Activated naive CD8-positive, alpha-beta T cell treated with anti-CD3 and anti-CD28 coated beads, Interleukin-2, amount 50 U/mL, for 24 hours (primary cell): ENCODE measurements around the gene TCERG1.

Source experiments
- ATAC-seq: fragments of 150-1000 bp; cut with Tn5 transposase; one replicate; pipeline ENCODE4 v1.10.0; 2021
- DNase-seq: peaks from one replicate; pipeline ENCODE4 v3.0.0; 2021
- H3K27ac Mint-ChIP-seq: one replicate; pipeline ENCODE4 v1.8.0; 2021; ENCODE audit warnings: mild to moderate bottlenecking, mixed read lengths
- H3K27me3 Mint-ChIP-seq: one replicate; pipeline ENCODE4 v1.8.0; 2021; ENCODE audit warnings: mixed read lengths
- H3K36me3 Mint-ChIP-seq: one replicate; pipeline ENCODE4 v1.8.0; 2021; ENCODE audit warnings: low read depth, mixed read lengths
- H3K4me1 Mint-ChIP-seq: one replicate; pipeline ENCODE4 v1.8.0; 2021; ENCODE audit warnings: mixed read lengths
- H3K4me3 Mint-ChIP-seq: one replicate; pipeline ENCODE4 v1.8.0; 2021; ENCODE audit warnings: mild to moderate bottlenecking, moderate library complexity, mixed read lengths
- H3K9me3 Mint-ChIP-seq: one replicate; pipeline ENCODE4 v1.8.0; 2021; ENCODE audit warnings: mixed read lengths

Gene TCERG1

DNA sequence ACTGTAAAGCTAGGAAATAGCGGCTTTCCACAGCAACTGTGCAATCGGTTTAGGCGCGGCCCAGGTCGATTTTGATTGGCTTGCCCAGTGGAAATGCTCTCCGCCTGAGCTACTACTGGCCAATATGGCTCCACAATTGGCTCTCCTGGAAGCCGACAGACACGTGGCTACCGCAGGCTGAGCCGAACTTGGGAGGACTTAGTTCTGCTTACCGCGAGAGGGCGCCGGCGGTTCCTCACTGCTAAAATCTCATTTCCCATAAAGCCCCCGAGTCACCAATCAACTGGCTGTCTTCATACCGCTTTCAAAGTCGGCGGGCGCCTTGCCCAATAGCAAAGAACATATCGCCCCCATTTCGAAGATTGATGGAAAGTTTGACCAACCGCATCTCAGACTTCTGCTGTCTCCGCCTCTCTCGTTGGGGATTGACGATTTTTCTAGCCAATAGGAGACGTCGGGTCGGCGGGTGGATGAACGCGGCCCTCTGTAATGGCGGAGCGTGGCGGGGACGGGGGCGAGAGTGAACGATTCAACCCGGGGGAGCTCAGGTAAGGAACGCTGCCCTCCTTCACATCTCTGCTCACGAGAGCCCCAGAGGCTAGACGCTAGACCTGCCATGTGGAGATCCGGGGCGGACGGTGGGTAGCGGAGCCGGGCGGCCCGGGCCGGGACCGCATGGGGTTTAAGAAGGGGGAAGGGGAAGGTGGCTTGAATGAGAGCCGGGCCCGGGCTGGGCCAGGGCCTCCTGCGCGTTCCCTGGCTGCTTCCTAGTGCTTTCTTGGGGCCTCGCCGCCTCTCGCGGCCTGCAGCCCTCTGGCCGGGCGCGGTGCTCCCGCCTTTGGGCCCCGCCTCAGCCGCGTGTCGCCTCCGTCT lies at the start of gene TCERG1:
TSS of gene TCERG1 (plus strand) at position 473 of the 873 bp plus-strand sequence. CDS start at position 490, 17 bp downstream.
- Mint-ChIP-seq H3K4me3 (peak within 1 kb of the TSS; percentile 97), H3K27me3 (peaks cover 3% of the 10 kb centered on the region), H3K36me3 (peaks cover 26% of the 10 kb centered on the region), H3K9me3 (no peaks in the 10 kb centered on the region), H3K4me1 (peaks cover 44% of the 10 kb centered on the region), H3K27ac (peak within 1 kb of the TSS; percentile 99)
- DNase-seq (peak; percentile 96), ATAC-seq (peak; percentile 93)

DNA sequence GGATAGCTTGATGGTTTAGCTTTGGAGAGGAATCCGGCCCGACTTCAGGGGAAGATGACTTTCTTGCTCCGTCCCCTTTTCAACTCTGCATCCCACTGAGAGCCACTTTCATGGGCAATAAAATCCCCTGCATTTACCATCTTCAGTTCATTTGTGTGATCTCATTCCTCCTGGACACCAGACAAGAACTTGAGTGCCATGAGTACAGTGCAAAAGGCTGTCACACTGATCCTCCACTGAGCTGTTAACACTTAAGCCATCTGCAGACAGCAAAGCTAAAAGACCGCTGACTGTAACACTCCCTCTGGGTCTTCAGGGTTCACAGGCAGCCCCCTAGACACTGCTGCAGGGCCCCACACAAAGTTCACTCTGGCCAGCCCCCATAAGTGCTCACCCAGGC lies 48.3 kb upstream of the TCERG1 start:
- no peaks in the 10 kb centered on the region for H3K36me3 Mint-ChIP-seq
- no peak overlapping the region for H3K4me3 Mint-ChIP-seq
- H3K9me3 Mint-ChIP-seq = no peaks in the 10 kb centered on the region
- H3K27me3 Mint-ChIP-seq = peaks cover 24% of the 10 kb centered on the region
- ATAC-seq = no peak
- no peak for DNase-seq
- no peak overlapping the region for H3K27ac Mint-ChIP-seq
- H3K4me1 Mint-ChIP-seq = no peaks in the 10 kb centered on the region

DNA sequence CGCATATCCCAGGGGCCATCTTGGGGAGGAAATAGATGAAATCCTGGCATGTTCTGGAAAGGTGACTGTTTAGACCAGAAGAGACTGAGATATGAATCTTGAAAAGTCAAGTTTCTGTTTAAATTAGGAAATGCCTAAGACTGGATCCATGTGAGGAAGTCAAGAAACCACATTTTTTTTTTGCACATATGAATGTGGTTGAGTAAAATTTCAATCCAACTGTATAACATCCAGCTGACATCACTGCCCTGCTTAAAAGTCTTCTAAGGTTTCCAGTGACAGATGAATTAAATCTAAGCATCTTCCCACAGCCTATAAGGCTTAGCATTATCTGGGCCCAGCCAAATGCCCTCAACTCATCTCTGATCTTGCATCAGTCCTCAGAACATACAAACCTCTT lies 47.7 kb upstream of the TCERG1 start:
- peaks cover 20% of the 10 kb centered on the region for H3K27me3 Mint-ChIP-seq
- H3K4me1 Mint-ChIP-seq = no peaks in the 10 kb centered on the region
- no peak overlapping the region for H3K4me3 Mint-ChIP-seq
- no peaks in the 10 kb centered on the region for H3K9me3 Mint-ChIP-seq
- no peak overlapping the region for H3K27ac Mint-ChIP-seq
- DNase-seq (no peak), ATAC-seq (no peak)
- no peaks in the 10 kb centered on the region for H3K36me3 Mint-ChIP-seq

DNA sequence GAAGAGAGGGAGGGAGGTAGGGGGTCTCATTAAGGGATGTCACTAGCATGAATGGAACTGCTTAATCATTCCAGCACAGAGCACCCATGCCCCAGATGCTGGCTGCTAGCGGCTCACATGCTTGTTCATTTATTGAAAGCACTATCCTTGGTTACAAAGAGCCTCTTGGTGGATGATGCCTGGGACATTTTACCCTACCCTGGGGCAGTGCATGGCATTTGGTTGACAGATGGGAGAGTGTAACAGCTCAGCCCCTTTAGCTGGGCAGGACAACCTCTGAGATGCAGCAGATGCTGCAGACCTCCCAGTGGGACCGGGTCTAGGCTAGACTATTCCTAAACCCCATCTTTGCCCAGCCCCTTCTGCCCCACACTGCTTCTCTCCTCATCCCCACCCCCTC lies 46.9 kb upstream of the TCERG1 start:
- no peaks in the 10 kb centered on the region for H3K9me3 Mint-ChIP-seq
- ATAC-seq = no peak
- H3K4me3 Mint-ChIP-seq = no peak overlapping the region
- no peak for DNase-seq
- no peaks in the 10 kb centered on the region for H3K4me1 Mint-ChIP-seq
- no peak overlapping the region for H3K27ac Mint-ChIP-seq
- peaks cover 17% of the 10 kb centered on the region for H3K27me3 Mint-ChIP-seq
- H3K36me3 Mint-ChIP-seq = no peaks in the 10 kb centered on the region

DNA sequence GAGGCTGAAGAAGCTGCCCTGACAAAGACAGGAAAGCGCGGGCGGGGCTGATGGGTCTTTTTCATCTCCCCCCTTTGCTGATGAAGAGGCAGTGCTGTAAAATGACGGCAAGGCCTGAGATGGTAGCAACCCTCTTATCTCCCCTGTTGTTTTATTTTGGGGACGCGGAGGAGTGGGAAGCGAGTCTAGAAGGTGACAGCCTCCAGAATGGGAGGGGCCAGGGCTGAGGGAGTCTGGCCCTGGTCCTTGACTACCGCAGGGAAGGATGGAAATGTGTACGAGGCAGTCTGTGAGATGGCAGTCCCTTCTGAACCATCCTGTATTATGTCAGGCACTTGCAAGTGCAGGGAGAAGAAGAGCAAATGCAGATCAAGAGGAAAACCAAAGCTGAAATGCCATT lies 46.1 kb upstream of the TCERG1 start:
- H3K27ac Mint-ChIP-seq = no peak overlapping the region
- no peaks in the 10 kb centered on the region for H3K4me1 Mint-ChIP-seq
- H3K9me3 Mint-ChIP-seq = no peaks in the 10 kb centered on the region
- no peaks in the 10 kb centered on the region for H3K36me3 Mint-ChIP-seq
- H3K4me3 Mint-ChIP-seq = no peak overlapping the region
- DNase-seq (no peak), ATAC-seq (no peak)
- peaks cover 17% of the 10 kb centered on the region for H3K27me3 Mint-ChIP-seq

DNA sequence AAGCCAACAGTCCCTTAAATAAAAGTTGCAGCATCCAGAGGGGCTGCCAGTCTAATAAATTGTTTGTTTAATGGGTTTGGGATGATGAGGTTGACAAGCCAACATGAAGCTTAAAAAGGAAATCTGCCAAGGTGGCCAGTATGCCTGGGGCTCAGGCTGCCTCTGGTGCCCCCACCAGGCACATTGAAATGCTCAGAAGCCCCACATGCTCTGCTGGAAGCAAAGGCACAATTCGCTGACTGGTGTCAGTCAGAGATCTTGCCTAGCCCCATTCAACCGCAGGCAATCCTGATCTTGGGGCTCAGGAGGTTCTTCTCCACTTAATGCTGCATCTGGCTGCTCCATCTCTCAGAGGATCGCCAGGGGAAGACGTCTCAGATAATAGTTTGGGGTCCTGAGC lies 44.2 kb upstream of the TCERG1 start:
- no peak for ATAC-seq

DNA sequence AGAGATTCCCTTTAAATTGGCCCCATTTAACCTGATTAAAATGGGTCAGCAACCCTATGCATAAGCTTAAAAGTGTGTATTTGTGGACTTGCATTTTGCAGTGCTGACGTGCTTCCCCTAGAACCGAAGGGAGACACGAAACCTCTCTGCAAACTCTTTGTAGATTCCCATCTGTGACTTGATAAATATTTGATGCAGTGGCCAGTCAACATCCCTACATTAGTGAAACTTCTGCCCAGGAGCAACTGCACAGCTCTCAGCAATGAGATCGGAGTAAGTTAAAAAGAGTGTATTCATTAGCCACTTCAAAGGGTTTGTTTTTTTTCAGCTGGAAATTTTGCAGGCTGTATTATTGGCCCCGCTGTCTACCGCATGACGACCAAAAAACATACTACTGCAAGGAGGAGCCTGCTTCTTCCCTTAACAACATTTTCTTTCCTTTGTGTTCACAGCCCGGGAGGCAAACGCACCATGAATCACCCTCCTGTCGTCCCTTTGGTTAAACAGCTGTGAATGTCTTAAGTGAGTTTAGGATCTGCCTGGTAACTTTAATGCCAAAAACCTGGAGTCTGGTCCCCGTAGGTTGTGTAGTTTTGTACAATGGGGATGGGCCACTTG lies 38.0 kb upstream of the TCERG1 start:
- H3K36me3 Mint-ChIP-seq = no peaks in the 10 kb centered on the region
- H3K4me1 Mint-ChIP-seq = no peaks in the 10 kb centered on the region
- DNase-seq = no peak
- ATAC-seq = no peak
- no peaks in the 10 kb centered on the region for H3K27me3 Mint-ChIP-seq
- H3K27ac Mint-ChIP-seq = no peak overlapping the region
- no peak overlapping the region for H3K4me3 Mint-ChIP-seq
- no peaks in the 10 kb centered on the region for H3K9me3 Mint-ChIP-seq

More for the DNA sequence above, 44.2 kb upstream of the TCERG1 start:
- Mint-ChIP-seq H3K27ac (no peak overlapping the region), H3K27me3 (peaks cover 16% of the 10 kb centered on the region), H3K36me3 (no peaks in the 10 kb centered on the region), H3K9me3 (no peaks in the 10 kb centered on the region), H3K4me1 (no peaks in the 10 kb centered on the region), H3K4me3 (no peak overlapping the region)
- DNase-seq = no peak

DNA sequence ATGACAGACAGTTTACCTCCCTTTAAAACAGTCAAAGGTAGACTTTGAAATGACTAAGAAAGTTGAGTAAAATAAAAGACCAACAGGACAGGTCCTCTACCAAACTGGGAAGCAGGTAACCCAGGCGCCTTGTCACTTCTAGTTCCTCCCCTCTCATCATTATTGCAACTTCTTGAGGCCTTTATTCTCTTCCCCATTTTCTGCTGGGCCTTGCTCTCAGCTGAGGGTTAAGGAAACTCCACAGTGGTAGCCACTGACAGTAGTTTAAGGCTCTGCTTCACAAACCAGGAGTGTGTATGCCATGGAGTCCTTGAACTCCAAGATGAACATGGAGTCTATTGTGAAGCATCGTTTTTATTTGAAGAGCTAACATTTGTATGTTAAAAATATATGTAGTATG lies 36.9 kb upstream of the TCERG1 start:
- H3K27me3 Mint-ChIP-seq = peaks cover 4% of the 10 kb centered on the region
- no peak for ATAC-seq
- H3K4me3 Mint-ChIP-seq = no peak overlapping the region
- H3K36me3 Mint-ChIP-seq = no peaks in the 10 kb centered on the region
- H3K4me1 Mint-ChIP-seq = no peaks in the 10 kb centered on the region
- no peak overlapping the region for H3K27ac Mint-ChIP-seq
- DNase-seq = no peak
- no peaks in the 10 kb centered on the region for H3K9me3 Mint-ChIP-seq

DNA sequence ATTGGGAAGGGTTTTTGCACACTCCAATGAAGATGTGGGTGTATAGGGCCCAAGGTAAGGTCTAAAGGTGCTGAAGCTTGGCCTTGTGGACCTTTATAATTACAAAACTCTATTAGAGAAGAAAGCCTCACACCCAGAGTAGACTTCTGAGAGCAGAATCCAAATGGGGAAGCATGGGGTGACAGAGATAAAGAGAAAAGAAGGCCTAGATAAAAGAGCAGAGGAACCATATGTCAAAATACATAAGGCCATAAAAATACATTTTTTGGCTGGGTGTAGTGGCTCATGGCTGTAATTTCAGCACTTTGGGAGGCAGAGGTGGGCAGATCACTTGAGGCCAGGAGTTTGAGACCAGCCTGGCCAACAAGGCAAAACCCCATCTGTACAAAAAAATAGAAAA lies 27.4 kb upstream of the TCERG1 start:
- DNase-seq = no peak
- peaks cover 1% of the 10 kb centered on the region for H3K27me3 Mint-ChIP-seq
- no peaks in the 10 kb centered on the region for H3K4me1 Mint-ChIP-seq
- no peaks in the 10 kb centered on the region for H3K9me3 Mint-ChIP-seq
- no peak overlapping the region for H3K27ac Mint-ChIP-seq
- no peak for ATAC-seq
- no peaks in the 10 kb centered on the region for H3K36me3 Mint-ChIP-seq
- H3K4me3 Mint-ChIP-seq = no peak overlapping the region

DNA sequence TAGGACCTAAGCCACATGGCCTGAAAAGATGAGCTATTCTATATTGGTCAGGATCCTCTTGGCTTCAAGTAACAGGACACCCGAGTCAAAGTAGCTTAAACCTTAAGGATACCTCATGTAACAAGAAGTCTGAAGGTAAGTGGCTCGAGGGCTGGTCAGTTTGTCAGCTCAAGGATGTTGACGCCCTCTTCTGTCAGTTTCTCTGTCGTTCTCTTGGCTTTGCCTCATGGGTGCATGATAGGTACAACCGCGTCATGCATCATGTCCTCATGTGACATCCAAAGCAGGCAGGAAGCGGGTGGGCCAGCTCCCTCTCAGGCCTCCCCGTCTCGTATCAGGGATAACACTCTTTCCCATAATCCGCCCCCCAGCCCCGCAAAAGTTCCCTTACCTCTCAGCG lies 22.1 kb upstream of the TCERG1 start:
- H3K4me3 Mint-ChIP-seq = no peak overlapping the region
- H3K27me3 Mint-ChIP-seq = peaks cover 14% of the 10 kb centered on the region
- no peaks in the 10 kb centered on the region for H3K9me3 Mint-ChIP-seq
- H3K27ac Mint-ChIP-seq = no peak overlapping the region
- no peak for DNase-seq
- H3K36me3 Mint-ChIP-seq = no peaks in the 10 kb centered on the region
- no peak for ATAC-seq
- H3K4me1 Mint-ChIP-seq = peaks cover 3% of the 10 kb centered on the region

DNA sequence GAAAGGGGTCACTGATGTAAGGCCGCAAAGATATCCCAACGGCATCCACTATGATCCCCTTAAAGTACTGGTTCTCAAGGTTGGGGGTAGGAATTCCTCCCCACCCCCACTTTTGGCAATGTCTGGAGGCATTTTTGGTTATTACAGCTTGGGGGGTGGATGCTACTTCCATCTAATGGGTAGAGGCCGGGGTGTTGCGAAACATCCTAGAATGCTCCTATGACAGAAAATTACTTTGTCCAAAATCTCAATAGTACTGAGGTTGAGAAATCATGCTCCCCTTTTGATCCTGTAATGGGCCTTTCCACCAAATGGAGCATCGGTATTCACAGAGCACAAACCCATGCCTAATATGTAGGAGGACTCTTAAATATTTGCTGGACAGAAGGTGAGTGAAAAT lies 20.8 kb upstream of the TCERG1 start:
- Mint-ChIP-seq H3K9me3 (no peaks in the 10 kb centered on the region), H3K36me3 (no peaks in the 10 kb centered on the region), H3K4me1 (peaks cover 3% of the 10 kb centered on the region), H3K27me3 (peaks cover 18% of the 10 kb centered on the region), H3K27ac (no peak overlapping the region), H3K4me3 (no peak overlapping the region)
- no peak for ATAC-seq
- DNase-seq = no peak

DNA sequence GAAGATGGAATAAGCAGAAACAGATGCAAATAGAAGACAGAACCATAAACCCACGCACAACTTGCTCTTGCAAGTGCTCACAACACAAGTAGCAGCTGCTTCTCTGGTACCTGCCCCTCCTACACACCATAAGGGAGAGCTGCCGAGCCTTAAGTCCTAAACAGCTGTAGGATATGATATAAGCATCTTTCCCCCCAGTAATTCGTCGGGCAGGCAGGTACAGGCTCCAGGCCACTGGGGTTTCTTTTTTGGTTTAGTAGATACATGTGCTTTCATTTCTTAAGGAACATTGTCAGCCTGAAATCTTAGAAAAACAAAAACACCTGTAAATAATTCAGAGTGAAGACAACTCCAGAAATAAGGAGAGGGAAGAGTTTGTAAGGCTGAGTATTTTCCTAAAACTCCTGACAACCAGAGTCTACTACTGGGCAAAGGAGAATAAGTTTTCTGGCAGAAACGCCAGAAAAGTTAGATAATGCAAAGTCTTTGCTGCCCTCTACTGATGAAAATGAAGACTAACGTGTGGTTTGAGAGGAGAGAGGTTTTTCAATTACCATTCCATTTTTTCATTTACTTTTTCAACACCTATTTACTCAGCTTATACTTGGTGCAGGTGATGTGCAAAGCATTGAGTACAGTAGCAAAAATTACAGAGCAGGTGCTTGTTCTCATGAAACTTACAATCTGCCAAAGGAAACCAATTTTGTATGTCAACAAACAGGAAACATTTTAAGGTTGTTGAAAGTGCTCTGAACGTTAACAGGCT lies 20.1 kb upstream of the TCERG1 start:
- no peak overlapping the region for H3K27ac Mint-ChIP-seq
- no peak for DNase-seq

DNA sequence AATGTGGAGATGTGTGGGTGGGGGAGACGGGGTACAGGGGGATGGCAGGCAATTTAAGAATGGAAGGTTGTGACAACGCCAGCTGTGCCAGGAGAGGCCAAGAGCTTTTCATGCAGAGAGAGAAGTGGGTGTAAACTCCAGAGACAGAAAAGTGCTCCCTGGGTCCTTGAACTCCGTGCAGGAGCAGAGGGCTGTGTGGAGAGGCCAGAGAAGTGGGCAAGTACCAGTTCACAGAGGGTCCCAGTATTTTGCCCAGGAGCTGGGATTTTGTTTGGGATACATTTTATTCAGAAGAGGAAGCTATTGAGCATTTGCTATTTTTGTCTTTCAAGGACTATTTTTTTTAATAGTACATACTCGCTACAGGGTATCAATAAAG lies 19.5 kb upstream of the TCERG1 start:
- Mint-ChIP-seq H3K27me3 (peaks cover 27% of the 10 kb centered on the region), H3K4me3 (no peak overlapping the region), H3K27ac (no peak overlapping the region), H3K9me3 (no peaks in the 10 kb centered on the region), H3K36me3 (no peaks in the 10 kb centered on the region), H3K4me1 (peaks cover 3% of the 10 kb centered on the region)
- no peak for ATAC-seq
- no peak for DNase-seq

More for the DNA sequence above, 20.1 kb upstream of the TCERG1 start:
- Mint-ChIP-seq H3K27me3 (peaks cover 22% of the 10 kb centered on the region), H3K36me3 (no peaks in the 10 kb centered on the region), H3K9me3 (no peaks in the 10 kb centered on the region), H3K4me1 (peaks cover 3% of the 10 kb centered on the region), H3K4me3 (no peak overlapping the region)
- no peak for ATAC-seq

DNA sequence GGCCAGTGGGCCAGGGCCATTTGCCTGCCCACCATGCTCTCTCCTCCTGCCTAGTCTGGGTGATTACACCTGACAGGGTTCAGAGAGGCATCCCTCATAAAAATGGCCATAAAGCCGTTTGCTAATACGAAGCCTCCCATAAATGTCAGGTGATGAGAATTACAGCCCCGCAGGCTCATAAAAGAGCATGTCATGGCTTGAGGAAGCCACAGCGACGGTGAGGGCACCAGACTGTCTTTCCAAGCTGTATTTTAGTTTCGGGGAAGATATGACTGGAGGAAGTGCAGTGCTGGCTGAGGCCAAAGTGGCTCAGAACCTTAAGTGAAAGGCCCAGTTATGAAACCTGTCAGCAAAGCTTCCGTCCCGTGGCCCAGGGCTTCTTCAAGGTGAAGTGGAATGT lies 18.5 kb upstream of the TCERG1 start:
- Mint-ChIP-seq H3K9me3 (no peaks in the 10 kb centered on the region), H3K27me3 (peaks cover 30% of the 10 kb centered on the region), H3K36me3 (no peaks in the 10 kb centered on the region), H3K4me1 (peaks cover 3% of the 10 kb centered on the region), H3K27ac (no peak overlapping the region), H3K4me3 (no peak overlapping the region)
- ATAC-seq = peak; percentile 30
- DNase-seq = no peak

DNA sequence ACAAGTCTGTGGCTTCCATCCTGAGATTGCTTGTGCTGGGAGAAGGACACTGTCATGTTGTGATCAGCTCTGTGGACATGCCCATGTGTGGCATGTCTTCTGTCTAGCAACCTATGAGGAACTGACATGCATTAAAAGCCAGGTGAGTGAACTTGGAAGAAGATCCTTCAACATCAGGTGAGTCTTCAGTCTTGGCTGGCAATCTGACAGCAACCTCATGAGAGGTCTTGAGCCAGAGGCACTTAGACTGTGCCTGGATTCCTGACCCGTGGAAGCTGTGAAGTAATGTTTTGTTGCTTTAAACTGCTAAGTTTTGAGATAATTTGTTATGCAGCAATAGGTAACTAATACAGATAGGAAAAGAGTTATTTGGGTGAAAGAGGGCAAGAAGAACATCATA lies 6.8 kb upstream of the TCERG1 start:
- no peak for ATAC-seq
- Mint-ChIP-seq H3K4me1 (no peaks in the 10 kb centered on the region), H3K27ac (no peak overlapping the region)

More for the DNA sequence above, 6.8 kb upstream of the TCERG1 start:
- no peak for DNase-seq
- H3K9me3 Mint-ChIP-seq = no peaks in the 10 kb centered on the region
- H3K36me3 Mint-ChIP-seq = no peaks in the 10 kb centered on the region
- H3K27me3 Mint-ChIP-seq = peaks cover 23% of the 10 kb centered on the region
- H3K4me3 Mint-ChIP-seq = no peak overlapping the region
